BJ (cell line): Measurements from ENCODE around the gene MRPL38. TPM values are rescaled to one million over a fixed set of nuclear protein-coding genes. Genes with fewer than 3 reads are reported as not detected.
A peak's percentile ranks its signal among the peaks of the same experiment; 100 is the strongest.
"Not testable (repeated sequence)": the region's sequence is repeated elsewhere in the genome, so short reads cannot be mapped to it uniquely, and the experiment has no call there.

Source experiments
- CTCF ChIA-PET: fragments of 350-600 bp; formaldehyde crosslinking; extraction: SDS; loops from one replicate; lab custom pipeline; 2021; ENCODE audit warnings: antibody characterized with exemption, inconsistent platforms; lab: Yijun Ruan, JAX
- POLR2A ChIA-PET: fragments of 300-600 bp; sonication (Branson Sonifier 250); formaldehyde crosslinking; extraction: SDS; loops from one replicate; lab custom pipeline; 2021; ENCODE audit warnings: antibody characterized with exemption; lab: Charles Lee
- DNase-seq: peaks from one replicate; pipeline ENCODE4 v3.0.0-alpha.2; 2011; ENCODE audit warnings: low read depth
- H3K27me3 ChIP-seq: 2 replicates; pipeline ENCODE4 v1.6.0; 2011; ENCODE audit warnings: low read length; ENCODE audit not compliant: control insufficient read depth, insufficient read depth
- H3K36me3 ChIP-seq: 2 replicates; pipeline ENCODE4 v1.5.1; 2011; ENCODE audit warnings: low read length; ENCODE audit not compliant: control insufficient read depth, insufficient read depth
- H3K4me3 ChIP-seq: 2 replicates; pipeline ENCODE4 v1.5.1; 2011; ENCODE audit warnings: low read depth, mild to moderate bottlenecking, control low read depth, low read length
- CTCF ChIP-seq: IDR thresholded peaks from 2 replicates; pipeline ENCODE4 v1.5.1; 2011; ENCODE audit warnings: low read depth, mild to moderate bottlenecking, control low read depth, inconsistent platforms, low read length, moderate library complexity; ENCODE audit not compliant: insufficient read depth
- polyA plus RNA-seq: library from polyadenylated mRNA; depleted of rRNA; stranded (reverse); fragments of >200 nt; gene quantifications from 2 replicates; pipeline ENCODE4 v1.2.3, GENCODE V29; 2011

Gene MRPL38
- polyA plus RNA-seq, 1 experiment, result 60.9 TPM

GRCh38 chr17:75864448-75864871 is 40.2 kb downstream of the MRPL38 start:
- Histone ChIP-seq H3K27me3 (no peaks in the 10 kb centered on the region), H3K4me3 (no peak overlapping the region), H3K36me3 (no peaks in the 10 kb centered on the region)
- TF ChIP-seq CTCF, result no peak
- POLR2A ChIA-PET, result interaction anchor here (0.5 kb wide), 1 partner anchor 32 kb away, joined by 3 read pairs; the partner anchor contains the start of gene TRIM65
- CTCF ChIA-PET, result interaction anchor here (1.0 to 1.8 kb wide), 3 partner anchors 9 to 25 kb away, joined by 3 to 8 read pairs (median 6); partner anchors contain the start of gene WBP2
- peak; percentile 63 for DNase-seq

- H3K4me3 ChIP-seq, result no peak overlapping the region
- ChIA-PET POLR2A (no interaction called here), CTCF (interaction anchor here (0.5 to 2.2 kb wide), 13 partner anchors 9 to 247 kb away, joined by 3 to 26 read pairs (median 3); partner anchors contain the start of genes TRIM47 and TRIM65)
- TF ChIP-seq CTCF, result no peak
- no peaks in the 10 kb centered on the region for H3K36me3 ChIP-seq
- DNase-seq, result no peak
- no peaks in the 10 kb centered on the region for H3K27me3 ChIP-seq
Observed at GRCh38 chr17:75861927-75862317, 42.8 kb downstream of the MRPL38 start.

- H3K27me3 ChIP-seq, H3K4me3 ChIP-seq, DNase-seq, POLR2A ChIA-PET, H3K36me3 ChIP-seq, CTCF ChIA-PET: not testable (repeated sequence)
Observed at GRCh38 chr17:75859358-75859757, 45.3 kb downstream of the MRPL38 start.

- ChIA-PET POLR2A (interaction anchor here (0.5 kb wide), 1 partner anchor 17 kb away, joined by 13 read pairs; no protein-coding TSS in a partner anchor), CTCF (interaction anchor here (0.7 to 3.2 kb wide), 10 partner anchors 10 to 73 kb away, joined by 3 to 34 read pairs (median 4); partner anchors contain the start of genes MRPL38, TRIM47 and UNC13D)
- no peak for TF ChIP-seq CTCF
- H3K27me3 ChIP-seq, result no peaks in the 10 kb centered on the region
- peak overlapping the region; percentile 79 for H3K4me3 ChIP-seq
- no peak for DNase-seq
- H3K36me3 ChIP-seq, result peaks cover 3% of the 10 kb centered on the region
Observed at GRCh38 chr17:75856062-75856756, 48.5 kb downstream of the MRPL38 start.

- Histone ChIP-seq H3K4me3 (peak within 1 kb of the TSS; percentile 79), H3K27me3 (no peaks in the 10 kb centered on the region), H3K36me3 (peaks cover 6% of the 10 kb centered on the region)
- ChIA-PET POLR2A (interaction anchor here (0.5 to 0.9 kb wide), 4 partner anchors 11 to 75 kb away, joined by 3 to 14 read pairs (median 10); partner anchors contain the start of gene UNC13D), CTCF (interaction anchor here (0.6 to 3.2 kb wide), 16 partner anchors 9 to 102 kb away, joined by 3 to 34 read pairs (median 4); partner anchors contain the start of genes MRPL38, TRIM47, TRIM65 and UNC13D)
- peak; percentile 100 for DNase-seq
- peak; percentile 17; the same call in 1 of the 2 replicates for TF ChIP-seq CTCF
Observed at GRCh38 chr17:75855310-75856061, 49.2 kb downstream of the MRPL38 start, which contains the start of gene WBP2. TSS of gene WBP2 (minus strand) at chr17:75855335. CDS start at chr17:75855297, 38 bp downstream.
